ENCODE measurements around the gene TRPV5. TPM values are rescaled to one million over a fixed set of nuclear protein-coding genes. Genes with fewer than 3 reads are reported as not detected.

Gene TRPV5
- total RNA-seq, 4 donors from 2014 or later, result not detected

DNA sequence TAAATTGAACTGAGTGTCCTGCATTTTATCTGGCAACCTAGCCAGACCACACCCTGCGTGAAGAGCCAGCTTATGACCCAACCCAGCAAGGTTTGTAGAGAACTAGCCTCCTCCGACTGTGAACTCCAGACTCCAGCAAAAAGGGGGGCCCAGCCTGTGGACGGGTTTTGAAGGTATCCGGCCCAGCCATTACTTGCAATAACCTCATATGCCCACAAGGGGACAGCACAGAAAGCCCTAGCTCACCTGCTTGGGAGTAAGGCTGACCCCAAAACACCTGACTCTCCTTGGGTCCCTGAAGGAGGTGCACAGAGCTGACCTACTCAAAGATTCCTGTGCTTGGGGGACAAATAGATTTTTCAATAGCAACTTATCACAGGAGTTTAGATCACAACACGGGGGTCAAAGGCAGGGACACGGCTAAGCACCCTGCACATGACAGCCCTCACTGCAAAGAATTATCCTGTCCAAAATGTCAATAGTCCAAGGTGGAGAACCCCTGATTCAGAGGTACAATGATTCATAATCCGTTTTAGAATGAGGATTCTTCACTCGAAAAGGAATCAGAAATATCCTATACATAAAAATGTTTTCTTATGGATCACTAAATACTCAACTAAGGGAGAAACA lies 52.6 kb downstream of the TRPV5 start:
- peak; percentile 39 to 43 for DNase-seq
- Histone ChIP-seq H3K27ac (no peak overlapping the region), H3K36me3 (no peaks in the 10 kb centered on the region), H3K4me1 (peaks cover 5 to 6% of the 10 kb centered on the region in 2 donors), H3K4me3 (replicated peaks in 1 of 3) (no peak overlapping the region), H3K27me3 (no peaks in the 10 kb centered on the region), H3K9me3 (no peaks in the 10 kb centered on the region)
- intact Hi-C loops (cut with DNase I), result loop anchor here (10.0 kb wide), 1 partner anchor 124 kb away; no protein-coding TSS in a partner anchor
- 32 to 35% methylated on average over 8 of the region's 8 CpGs for WGBS, 2 donors
- TF ChIP-seq, protein P1, sequence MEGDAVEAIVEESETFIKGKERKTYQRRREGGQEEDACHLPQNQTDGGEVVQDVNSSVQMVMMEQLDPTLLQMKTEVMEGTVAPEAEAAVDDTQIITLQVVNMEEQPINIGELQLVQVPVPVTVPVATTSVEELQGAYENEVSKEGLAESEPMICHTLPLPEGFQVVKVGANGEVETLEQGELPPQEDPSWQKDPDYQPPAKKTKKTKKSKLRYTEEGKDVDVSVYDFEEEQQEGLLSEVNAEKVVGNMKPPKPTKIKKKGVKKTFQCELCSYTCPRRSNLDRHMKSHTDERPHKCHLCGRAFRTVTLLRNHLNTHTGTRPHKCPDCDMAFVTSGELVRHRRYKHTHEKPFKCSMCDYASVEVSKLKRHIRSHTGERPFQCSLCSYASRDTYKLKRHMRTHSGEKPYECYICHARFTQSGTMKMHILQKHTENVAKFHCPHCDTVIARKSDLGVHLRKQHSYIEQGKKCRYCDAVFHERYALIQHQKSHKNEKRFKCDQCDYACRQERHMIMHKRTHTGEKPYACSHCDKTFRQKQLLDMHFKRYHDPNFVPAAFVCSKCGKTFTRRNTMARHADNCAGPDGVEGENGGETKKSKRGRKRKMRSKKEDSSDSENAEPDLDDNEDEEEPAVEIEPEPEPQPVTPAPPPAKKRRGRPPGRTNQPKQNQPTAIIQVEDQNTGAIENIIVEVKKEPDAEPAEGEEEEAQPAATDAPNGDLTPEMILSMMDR (IDR thresholded peaks at IDR 0.05), result peak; percentile 64 to 83 (median 75)
- no peak for TF ChIP-seq POLR2A (IDR thresholded peaks at IDR 0.05)

DNA sequence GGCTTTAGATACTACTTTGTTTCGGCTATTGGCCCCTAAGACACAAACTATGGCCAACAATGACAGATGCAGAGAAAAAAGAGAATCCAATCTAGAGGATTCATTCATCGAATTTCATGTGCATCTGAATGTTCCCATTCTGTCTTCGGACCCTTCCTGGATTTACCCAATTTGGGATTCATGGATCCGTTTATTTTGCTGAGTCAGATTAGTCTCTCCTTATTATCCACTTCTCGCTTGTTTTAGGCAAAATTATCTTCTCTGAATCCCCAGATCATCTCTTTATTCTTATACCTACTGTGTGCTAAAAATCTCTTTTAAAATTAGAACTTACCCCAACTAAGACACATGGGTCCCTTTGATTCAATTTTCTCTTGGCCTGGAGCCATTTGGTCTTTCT lies 54.5 kb downstream of the TRPV5 start:
- Histone ChIP-seq H3K36me3 (no peaks in the 10 kb centered on the region), H3K27ac (no peak overlapping the region), H3K4me3 (replicated peaks in 1 of 3) (no peak overlapping the region), H3K9me3 (no peaks in the 10 kb centered on the region), H3K27me3 (no peaks in the 10 kb centered on the region), H3K4me1 (no peaks in the 10 kb centered on the region)
- TF ChIP-seq POLR2A (IDR thresholded peaks at IDR 0.05), result no peak
- TF ChIP-seq, protein P1 (IDR thresholded peaks at IDR 0.05), result no peak
- no peak for DNase-seq
- WGBS, 2 donors, result 88 to 91% methylated on average over 5 of the region's 5 CpGs
- intact Hi-C loops (cut with DNase I), result loop anchor here (10.0 kb wide), 1 partner anchor 336 kb away; no protein-coding TSS in a partner anchor

DNA sequence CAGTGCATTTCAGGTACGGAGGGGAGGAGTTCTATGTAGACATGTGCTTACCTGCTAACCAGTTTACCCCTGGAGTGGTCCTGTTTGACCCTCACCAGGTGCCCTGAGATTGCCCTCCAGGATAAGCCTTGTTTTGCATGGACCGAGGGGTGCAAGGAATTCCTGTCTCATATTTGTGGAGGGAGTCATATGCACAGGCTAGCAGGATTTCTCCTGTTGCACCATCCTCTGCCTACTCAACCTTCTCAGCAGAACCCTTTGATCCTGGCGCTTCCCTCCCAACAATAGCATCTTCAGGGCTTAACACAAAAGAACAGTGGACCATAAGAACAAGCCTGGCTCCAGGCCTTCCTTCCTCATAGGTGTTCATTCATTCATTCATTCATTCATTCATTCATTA lies 55.2 kb downstream of the TRPV5 start:
- TF ChIP-seq POLR2A (IDR thresholded peaks at IDR 0.05), result no peak
- TF ChIP-seq, protein P1 (IDR thresholded peaks at IDR 0.05), result no peak
- Histone ChIP-seq H3K27me3 (no peaks in the 10 kb centered on the region), H3K4me1 (no peaks in the 10 kb centered on the region), H3K27ac (no peak overlapping the region), H3K4me3 (replicated peaks in 1 of 3) (no peak overlapping the region), H3K36me3 (no peaks in the 10 kb centered on the region), H3K9me3 (no peaks in the 10 kb centered on the region)
- intact Hi-C loops (cut with DNase I), result loop anchor here (10.0 kb wide), 1 partner anchor 336 kb away; no protein-coding TSS in a partner anchor
- WGBS, 2 donors, result 90 to 93% methylated on average over 3 of the region's 3 CpGs
- no peak for DNase-seq

DNA sequence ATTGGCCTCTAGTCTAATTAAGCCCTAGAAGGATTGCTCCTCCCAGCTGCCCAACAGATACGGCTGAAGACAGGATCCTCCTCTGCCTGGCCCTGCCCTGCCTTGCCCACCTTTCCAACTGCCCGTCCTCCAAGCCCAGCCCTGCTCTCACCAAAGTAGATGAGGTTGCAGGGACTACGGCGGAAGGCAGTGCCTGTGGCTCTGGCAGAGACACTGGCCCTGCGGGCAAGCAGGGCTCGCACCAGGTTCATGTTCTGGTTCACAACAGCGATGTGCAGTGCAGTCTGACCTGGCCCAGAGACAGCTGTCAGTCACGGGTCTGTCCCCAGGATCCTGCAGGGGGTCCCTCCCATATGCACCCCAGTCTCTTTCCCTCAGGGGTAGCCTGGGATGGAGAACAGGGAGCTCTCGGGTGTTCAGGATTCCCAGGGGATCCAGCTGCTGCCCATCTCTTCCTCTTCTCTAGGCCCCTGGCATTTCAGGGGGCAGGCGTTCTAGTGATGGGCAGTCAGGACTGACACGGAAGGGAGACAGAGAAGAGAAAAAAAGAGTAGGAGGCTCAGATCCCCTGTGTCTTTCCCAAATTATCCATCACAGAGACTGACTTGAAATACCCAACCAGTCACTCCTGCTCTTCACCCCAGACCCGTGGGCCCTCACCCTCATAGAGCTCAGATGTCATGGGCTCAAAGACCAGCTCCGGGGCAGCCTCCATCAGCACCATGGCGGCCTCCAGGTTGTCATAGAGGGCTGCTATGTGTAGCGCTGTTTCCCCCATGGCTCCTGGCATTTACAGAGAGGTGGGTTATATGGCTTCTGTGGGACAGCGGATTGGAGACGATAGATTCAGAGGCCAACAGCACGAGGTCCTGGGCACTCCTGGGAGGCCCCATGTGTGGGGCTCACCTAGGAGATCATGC lies 56.3 kb downstream of the TRPV5 start:
- TF ChIP-seq POLR2A (IDR thresholded peaks at IDR 0.05), result no peak
- TF ChIP-seq, protein P1 (IDR thresholded peaks at IDR 0.05), result no peak
- Histone ChIP-seq H3K36me3 (no peaks in the 10 kb centered on the region), H3K9me3 (no peaks in the 10 kb centered on the region), H3K27me3 (no peaks in the 10 kb centered on the region), H3K27ac (no peak overlapping the region), H3K4me1 (no peaks in the 10 kb centered on the region), H3K4me3 (replicated peaks in 1 of 3) (no peak overlapping the region)
- intact Hi-C loops (cut with DNase I), result loop anchor here (10.0 kb wide), 1 partner anchor 338 kb away; no protein-coding TSS in a partner anchor
- WGBS, 2 donors, result 91 to 92% methylated on average over 13 of the region's 18 CpGs
- no peak for DNase-seq
